Loucy (cell line): Measurements from ENCODE around the gene PAFAH1B2.

Experiments
- H2AFZ ChIP-seq: fragments of 200-600 bp; sonication (generic); 2 replicates; pipeline ENCODE4 v1.6.0; 2016; ENCODE audit warnings: antibody characterized with exemption, mild to moderate bottlenecking, low read length, moderate library complexity
- H3F3A ChIP-seq: fragments of 200-600 bp; 2 replicates; pipeline ENCODE4 v1.6.0; 2016; ENCODE audit warnings: antibody characterized with exemption, low read depth, mild to moderate bottlenecking
- H3K27me3 ChIP-seq: fragments of 200-600 bp; sonication (generic); 2 replicates; pipeline ENCODE4 v1.6.1; 2014; ENCODE audit warnings: low read length, mild to moderate bottlenecking; ENCODE audit not compliant: insufficient read depth, poor library complexity, severe bottlenecking
- H3K36me3 ChIP-seq: fragments of 200-600 bp; sonication (generic); 2 replicates; pipeline ENCODE4 v1.6.1; 2016; ENCODE audit warnings: low read length; ENCODE audit not compliant: insufficient read depth
- H3K4me1 ChIP-seq: fragments of 200-600 bp; sonication (generic); 2 replicates; pipeline ENCODE4 v1.5.1; 2014; ENCODE audit warnings: low read length, mild to moderate bottlenecking; ENCODE audit not compliant: insufficient read depth, poor library complexity, severe bottlenecking
- H3K4me2 ChIP-seq: fragments of 200-600 bp; sonication (generic); 2 replicates; pipeline ENCODE4 v1.6.0; 2014; ENCODE audit warnings: antibody characterized with exemption, low read length, low read depth, mild to moderate bottlenecking; ENCODE audit not compliant: poor library complexity, severe bottlenecking
- H3K4me3 ChIP-seq: fragments of 200-600 bp; sonication (generic); 2 replicates; pipeline ENCODE4 v1.5.1; 2014; ENCODE audit warnings: low read length, mild to moderate bottlenecking, mixed read lengths; ENCODE audit not compliant: poor library complexity, severe bottlenecking
- H3K79me2 ChIP-seq: fragments of 200-600 bp; sonication (generic); 2 replicates; pipeline ENCODE4 v1.6.1; 2014; ENCODE audit warnings: low read length; ENCODE audit not compliant: insufficient read depth
- H3K9ac ChIP-seq: fragments of 200-600 bp; sonication (generic); 2 replicates; pipeline ENCODE4 v1.6.0; 2014; ENCODE audit warnings: mild to moderate bottlenecking, low read depth, low read length, moderate library complexity; ENCODE audit not compliant: poor library complexity, severe bottlenecking
- H3K9me2 ChIP-seq: fragments of 200-600 bp; sonication (generic); replicated peaks from 2 replicates; pipeline ENCODE4 v1.6.1; 2016; ENCODE audit warnings: low read depth, low read length, mixed read lengths
- H3K9me3 ChIP-seq: fragments of 200-600 bp; sonication (generic); 2 replicates; pipeline ENCODE4 v1.6.1; 2014; ENCODE audit warnings: mild to moderate bottlenecking, antibody characterized with exemption, low read length, low read depth; ENCODE audit not compliant: insufficient read depth
- H4K20me1 ChIP-seq: fragments of 200-600 bp; sonication (generic); 2 replicates; pipeline ENCODE4 v1.6.0; 2014; ENCODE audit warnings: antibody characterized with exemption, low read length, mild to moderate bottlenecking; ENCODE audit not compliant: insufficient read depth, poor library complexity, severe bottlenecking
- CTCF ChIP-seq: fragments of 200-600 bp; sonication (generic); conservative IDR thresholded peaks from 2 replicates; pipeline ENCODE4 v1.5.1; 2014; ENCODE audit warnings: mild to moderate bottlenecking, antibody characterized with exemption, low read length
- EZH2phosphoT487 ChIP-seq: fragments of 200-600 bp; IDR thresholded peaks from 2 replicates; pipeline ENCODE4 v1.6.1; 2018; ENCODE audit warnings: antibody characterized with exemption, mild to moderate bottlenecking, moderate library complexity, borderline replicate concordance

PAFAH1B2 gene

GRCh38 chr11:117117681-117118080 lies 26.4 kb upstream of the PAFAH1B2 start:
- Histone ChIP-seq H3K4me2 (no peak overlapping the region), H4K20me1 (no peaks in the 10 kb centered on the region), H3K4me3 (no peak overlapping the region), H3K36me3 (no peaks in the 10 kb centered on the region), H3K9ac (no peak overlapping the region), H3K27me3 (no peaks in the 10 kb centered on the region), H2AFZ (no peak overlapping the region), H3K79me2 (no peaks in the 10 kb centered on the region), H3K4me1 (no peaks in the 10 kb centered on the region), H3F3A (no peaks in the 10 kb centered on the region), H3K9me2 (no peaks in the 10 kb centered on the region), H3K9me3 (no peaks in the 10 kb centered on the region)
- no peak for TF ChIP-seq EZH2phosphoT487
- TF ChIP-seq CTCF = no peak

GRCh38 chr11:117121176-117121575 lies 22.9 kb upstream of the PAFAH1B2 start:
- Histone ChIP-seq H3K4me1 (no peaks in the 10 kb centered on the region), H3K9me2 (no peaks in the 10 kb centered on the region), H3K36me3 (no peaks in the 10 kb centered on the region), H3K4me2 (no peak overlapping the region), H3K4me3 (no peak overlapping the region), H4K20me1 (no peaks in the 10 kb centered on the region), H2AFZ (no peak overlapping the region), H3F3A (no peaks in the 10 kb centered on the region), H3K9ac (no peak overlapping the region), H3K79me2 (no peaks in the 10 kb centered on the region), H3K27me3 (no peaks in the 10 kb centered on the region), H3K9me3 (no peaks in the 10 kb centered on the region)
- no peak for TF ChIP-seq CTCF
- no peak for TF ChIP-seq EZH2phosphoT487

- Histone ChIP-seq H3F3A (no peaks in the 10 kb centered on the region), H3K4me1 (no peaks in the 10 kb centered on the region), H3K4me2 (no peak overlapping the region), H3K4me3 (no peak overlapping the region), H3K9me2 (no peaks in the 10 kb centered on the region), H3K9me3 (no peaks in the 10 kb centered on the region), H3K36me3 (no peaks in the 10 kb centered on the region), H3K27me3 (no peaks in the 10 kb centered on the region), H3K9ac (no peak overlapping the region), H2AFZ (0 out of 2 replicates have a peak overlapping the region, but pooled peaks have one; percentile 1), H4K20me1 (no peaks in the 10 kb centered on the region), H3K79me2 (no peaks in the 10 kb centered on the region)
- TF ChIP-seq EZH2phosphoT487 (no peak), CTCF (no peak)
These were observed 21.5 kb upstream of the PAFAH1B2 start for GRCh38 chr11:117122556-117122955.
